ENCODE data around the gene CHST11. TPM values are rescaled to one million over a fixed set of nuclear protein-coding genes. Genes with fewer than 3 reads are reported as not detected.

The CHST11 gene
- total and polyA plus RNA-seq, 10 of the 15 experiments (the other 5 are each of a cell fraction or from before 2014, with no cell fraction given) = 1.9 to 38.1 (median 17.2) TPM

- ChIA-PET RAD21 (ENCODE audit: unreplicated experiment) (no interaction called here), POLR2A (no interaction called here), CTCF (no interaction called here), SMC1A (ENCODE audit: uncharacterized antibody, unreplicated experiment) (interaction anchor here (1.4 kb wide), 1 partner anchor 8 kb away, joined by 6 read pairs; no protein-coding TSS in a partner anchor)
- Histone ChIP-seq H3K9me3 (replicated peaks; ENCODE audit: control insufficient read depth, insufficient read depth, low read length) (peaks cover 2% of the 10 kb centered on the region; the same call in 1 of the 3 replicates), H3K79me2 (ENCODE audit: control insufficient read depth, insufficient read depth, low read length) (no peaks in the 10 kb centered on the region), H2AFZ (ENCODE audit: control insufficient read depth, low read depth, low read length) (no peak overlapping the region), H3K9ac (ENCODE audit: control insufficient read depth, insufficient read depth, low read length) (no peak overlapping the region), H3K4me2 (ENCODE audit: control insufficient read depth, insufficient read depth) (no peak overlapping the region), H4K20me1 (ENCODE audit: control insufficient read depth, insufficient read depth) (no peaks in the 10 kb centered on the region), H3K4me1 (ENCODE audit: control insufficient read depth, insufficient read depth, low read length) (peaks cover 6% of the 10 kb centered on the region), H3K36me3 (ENCODE audit: control insufficient read depth in 2 of 2, insufficient read depth in 2 of 2, low read length in 1 of 2) (no peaks in the 10 kb centered on the region), H3K4me3 (no peak overlapping the region), H3K27me3 (replicated peaks in 1 of 2; ENCODE audit: control insufficient read depth in 2 of 2, insufficient read depth in 2 of 2, low read length in 1 of 2) (no peaks in the 10 kb centered on the region), H3K27ac (ENCODE audit: control insufficient read depth, insufficient read depth) (no peak overlapping the region)
- no peak for DNase-seq (ENCODE audit: low read depth, low spot score)
- FAIRE-seq = no peak
- in situ Hi-C loops (cut with MboI) = no loop called here
- intact Hi-C loops (cut with micrococcal nuclease; ENCODE audit: unreplicated experiment) = no loop called here
- 64% methylated on average over 5 of the region's 5 CpGs for WGBS (ENCODE audit: insufficient coverage, insufficient replicate concordance, low lambda C conversion rate, missing lambda C conversion rate)
- no peak for ATAC-seq
- no TSS peak for BruUV-seq (replicated peaks)
- no peak for TF ChIP-seq ZNF592 (IDR thresholded peaks at IDR 0.05)
- TF ChIP-seq CUX1 (IDR thresholded peaks at IDR 0.05; ENCODE audit: insufficient replicate concordance, low read depth, low read length) = no peak
- TF ChIP-seq RB1 (IDR thresholded peaks at IDR 0.05; ENCODE audit: borderline replicate concordance) = no peak
- no peak for TF ChIP-seq IKZF1 (conservative IDR thresholded peaks at IDR 0.05)
- no peak for TF ChIP-seq USF1 (IDR thresholded peaks at IDR 0.05; ENCODE audit: borderline replicate concordance, extremely low read length, insufficient read depth, low read depth, low read length)
- TF ChIP-seq NKRF (conservative IDR thresholded peaks at IDR 0.05) = no peak
- TF ChIP-seq CTCF (IDR thresholded peaks at IDR 0.05 in 2 of 3, conservative IDR thresholded peaks at IDR 0.05 in 1 of 3; ENCODE audit: control insufficient read depth in 2 of 3, extremely low read depth in 1 of 3, insufficient read depth in 1 of 3, low read depth in 3 of 3, low read length in 3 of 3) = no peak
Observed at GRCh38 chr12:104407438-104407837, 49.3 kb upstream of the CHST11 start.
